GM18511 (cell line): ENCODE measurements around the gene RAB3GAP2.
A peak's percentile ranks its signal among the peaks of the same experiment; 100 is the strongest.
"Not testable (repeated sequence)": the region's sequence is repeated elsewhere in the genome, so short reads cannot be mapped to it uniquely, and the experiment has no call there.

Experiments
- ATAC-seq: cut with Tn5 transposase; IDR thresholded peaks from one replicate; pipeline ENCODE4 v1.9.1; 2021; ENCODE audit warnings: mild to moderate bottlenecking, moderate library complexity; ENCODE audit not compliant: unreplicated experiment

Gene RAB3GAP2

GRCh38 chr1:220272047-220272840, at the start of gene RAB3GAP2:
RAB3GAP2 (minus strand) TSS chr1:220272453; CDS start chr1:220272337, 116 bp downstream.
- ATAC-seq: peak; percentile 96

- no peak for ATAC-seq
Observed at GRCh38 chr1:220321758-220322157, 49.5 kb upstream of the RAB3GAP2 start.

- ATAC-seq: no peak
Observed at GRCh38 chr1:220320709-220321108, 48.5 kb upstream of the RAB3GAP2 start.

GRCh38 chr1:220318673-220319072, 46.4 kb upstream of the RAB3GAP2 start:
- no peak for ATAC-seq

GRCh38 chr1:220317161-220317560, 44.9 kb upstream of the RAB3GAP2 start:
- ATAC-seq: no peak

GRCh38 chr1:220316305-220316704, 44.1 kb upstream of the RAB3GAP2 start:
- ATAC-seq: no peak

- no peak for ATAC-seq
Observed at GRCh38 chr1:220315070-220315839, 43.0 kb upstream of the RAB3GAP2 start.

GRCh38 chr1:220313576-220313975, 41.3 kb upstream of the RAB3GAP2 start:
- ATAC-seq: no peak

- not testable (repeated sequence) for ATAC-seq
Observed at GRCh38 chr1:220310147-220310546, 37.9 kb upstream of the RAB3GAP2 start.

- ATAC-seq: no peak
Observed at GRCh38 chr1:220307607-220308006, 35.4 kb upstream of the RAB3GAP2 start.

GRCh38 chr1:220306339-220306738, 34.1 kb upstream of the RAB3GAP2 start:
- ATAC-seq: no peak

- no peak for ATAC-seq
Observed at GRCh38 chr1:220303871-220304270, 31.6 kb upstream of the RAB3GAP2 start.

GRCh38 chr1:220301630-220302029, 29.4 kb upstream of the RAB3GAP2 start:
- no peak for ATAC-seq

- no peak for ATAC-seq
Observed at GRCh38 chr1:220300442-220301121, 28.3 kb upstream of the RAB3GAP2 start.

GRCh38 chr1:220299337-220299736, 27.1 kb upstream of the RAB3GAP2 start:
- no peak for ATAC-seq

- ATAC-seq: no peak
Observed at GRCh38 chr1:220298470-220299205, 26.4 kb upstream of the RAB3GAP2 start.

GRCh38 chr1:220296981-220297380, 24.7 kb upstream of the RAB3GAP2 start:
- ATAC-seq: no peak

- ATAC-seq: no peak
Observed at GRCh38 chr1:220294846-220295301, 22.6 kb upstream of the RAB3GAP2 start.

GRCh38 chr1:220291580-220291979, 19.3 kb upstream of the RAB3GAP2 start:
- ATAC-seq: no peak

GRCh38 chr1:220290140-220290761, 18.0 kb upstream of the RAB3GAP2 start:
- no peak for ATAC-seq
